HG03139 (cell line): ENCODE results near the gene BRPF1.

ENCODE experiments used
- ATAC-seq: cut with Tn5 transposase; IDR thresholded peaks from one replicate; pipeline ENCODE4 v1.9.1; 2021; ENCODE audit not compliant: unreplicated experiment

BRPF1 gene

GRCh38 chr3:9786825-9787669, 55.5 kb downstream of the BRPF1 start:
- ATAC-seq: no peak

- ATAC-seq: no peak
These were observed 56.2 kb downstream of the BRPF1 start for GRCh38 chr3:9787714-9788113.

GRCh38 chr3:9791127-9791526, 59.6 kb downstream of the BRPF1 start:
- ATAC-seq: no peak

- ATAC-seq: no peak
These were observed 60.4 kb downstream of the BRPF1 start for GRCh38 chr3:9791790-9792404.

GRCh38 chr3:9792405-9793160, 61.0 kb downstream of the BRPF1 start, which contains the start of the genes ARPC4 and TADA3:
ARPC4 (plus strand) TSS chr3:9793082; CDS start chr3:9793122, 40 bp downstream.
TADA3 (minus strand) TSS chr3:9792473; CDS start chr3:9791466, 1,007 bp downstream.
- ATAC-seq: peak; percentile 73

- no peak for ATAC-seq
These were observed 61.7 kb downstream of the BRPF1 start for GRCh38 chr3:9793161-9793781.

GRCh38 chr3:9794400-9794799, 62.9 kb downstream of the BRPF1 start:
- ATAC-seq: no peak

- ATAC-seq: no peak
These were observed 63.7 kb downstream of the BRPF1 start for GRCh38 chr3:9795207-9795606.

GRCh38 chr3:9797196-9797945, 65.8 kb downstream of the BRPF1 start:
- ATAC-seq: no peak
